ENCODE measurements around the gene PLAGL2. TPM values are rescaled to one million over a fixed set of nuclear protein-coding genes. Genes with fewer than 3 reads are reported as not detected.

PLAGL2 gene
- total and polyA plus RNA-seq, 4 donors: 1.3 to 7.2 (median 1.6) TPM

- DNase-seq (ENCODE audit: low spot score): no peak
- Histone ChIP-seq H3K36me3 (ENCODE audit: control insufficient read depth in 4 of 4, insufficient read depth in 3 of 4, low read depth in 1 of 4, low read length in 3 of 4) (no peaks in the 10 kb centered on the region), H3K9me3 (ENCODE audit: control insufficient read depth in 4 of 4, low read length in 3 of 4) (no peaks in the 10 kb centered on the region), H3K27me3 (ENCODE audit: control insufficient read depth in 4 of 4, insufficient read depth in 4 of 4, low read length in 3 of 4) (no peaks in the 10 kb centered on the region), H3K27ac (ENCODE audit: low read depth in 1 of 2, low read length in 2 of 2) (no peak overlapping the region), H3K9ac (ENCODE audit: low read depth in 1 of 2, low read length in 2 of 2) (no peak overlapping the region), H3K4me3 (ENCODE audit: low read depth in 1 of 3, low read length in 3 of 3) (no peak overlapping the region), H3K4me1 (ENCODE audit: control insufficient read depth in 4 of 4, insufficient read depth in 4 of 4, low read length in 3 of 4) (peaks cover 4 to 31% (median 18%) of the 10 kb centered on the region in 4 donors)
- TF ChIP-seq RAD21 (IDR thresholded peaks at IDR 0.05): peak in 1 of 2 donors; percentile 26
- TF ChIP-seq HNF4A (conservative IDR thresholded peaks at IDR 0.05): peak; percentile 70 to 73
- TF ChIP-seq HNF4G (IDR thresholded peaks at IDR 0.05): peak; percentile 53
- TF ChIP-seq RXRA (IDR thresholded peaks at IDR 0.05): no peak
- 86% methylated on average over 6 of the region's 6 CpGs for WGBS
Observed at GRCh38 chr20:32244150-32244823, 36.7 kb upstream of the PLAGL2 start.

DNA sequence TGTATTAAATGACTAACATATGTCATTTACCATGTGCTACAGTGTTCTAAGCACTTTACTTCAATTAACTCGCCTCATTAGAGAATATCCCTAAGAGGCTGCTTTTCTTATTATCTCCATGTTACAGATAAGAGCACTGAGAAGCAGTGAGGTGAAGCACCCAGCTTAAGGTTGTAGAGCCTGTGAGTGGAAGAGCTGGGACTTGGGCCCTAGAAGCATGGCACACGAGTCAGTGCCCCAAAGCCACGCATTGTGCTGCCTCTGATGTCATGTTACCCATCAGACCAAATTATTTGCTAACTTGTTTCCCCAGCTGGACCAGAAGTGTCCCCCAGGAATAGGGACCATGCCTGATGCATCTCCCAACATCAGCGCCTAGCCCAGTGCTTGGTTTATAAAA, 34.3 kb upstream of the PLAGL2 start:
- H3K36me3 ChIP-seq (ENCODE audit: control insufficient read depth in 4 of 4, insufficient read depth in 3 of 4, low read depth in 1 of 4, low read length in 3 of 4): peaks cover 0 to 4% (median 0%) of the 10 kb centered on the region in 4 donors
- no peak for DNase-seq (ENCODE audit: low spot score)
- no peak overlapping the region for H3K4me3 ChIP-seq (ENCODE audit: low read depth in 1 of 3, low read length in 3 of 3)
- H3K9me3 ChIP-seq (ENCODE audit: control insufficient read depth in 4 of 4, low read length in 3 of 4): no peaks in the 10 kb centered on the region
- no peaks in the 10 kb centered on the region for H3K27me3 ChIP-seq (ENCODE audit: control insufficient read depth in 4 of 4, insufficient read depth in 4 of 4, low read length in 3 of 4)
- H3K9ac ChIP-seq (ENCODE audit: low read depth in 1 of 2, low read length in 2 of 2): no peak overlapping the region
- H3K4me1 ChIP-seq (ENCODE audit: control insufficient read depth in 4 of 4, insufficient read depth in 4 of 4, low read length in 3 of 4): peaks cover 4 to 38% (median 20%) of the 10 kb centered on the region in 4 donors
- 96% methylated on average over 4 of the region's 4 CpGs for WGBS
- H3K27ac ChIP-seq (ENCODE audit: low read depth in 1 of 2, low read length in 2 of 2): no peak overlapping the region
- TF ChIP-seq NR2F2 (IDR thresholded peaks at IDR 0.05) (no peak), FOXA2 (IDR thresholded peaks at IDR 0.05) (no peak), SP1 (IDR thresholded peaks at IDR 0.05) (no peak), YY1 (IDR thresholded peaks at IDR 0.05) (no peak), TAF1 (conservative IDR thresholded peaks at IDR 0.05) (no peak), RXRA (IDR thresholded peaks at IDR 0.05) (no peak), RAD21 (IDR thresholded peaks at IDR 0.05) (no peak), HNF4G (IDR thresholded peaks at IDR 0.05) (no peak), CTCF (IDR thresholded peaks at IDR 0.05; ENCODE audit: low read depth, low read length, missing input control) (no peak)
- TF ChIP-seq, protein P1, sequence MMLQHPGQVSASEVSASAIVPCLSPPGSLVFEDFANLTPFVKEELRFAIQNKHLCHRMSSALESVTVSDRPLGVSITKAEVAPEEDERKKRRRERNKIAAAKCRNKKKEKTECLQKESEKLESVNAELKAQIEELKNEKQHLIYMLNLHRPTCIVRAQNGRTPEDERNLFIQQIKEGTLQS (IDR thresholded peaks at IDR 0.05): no peak

DNA sequence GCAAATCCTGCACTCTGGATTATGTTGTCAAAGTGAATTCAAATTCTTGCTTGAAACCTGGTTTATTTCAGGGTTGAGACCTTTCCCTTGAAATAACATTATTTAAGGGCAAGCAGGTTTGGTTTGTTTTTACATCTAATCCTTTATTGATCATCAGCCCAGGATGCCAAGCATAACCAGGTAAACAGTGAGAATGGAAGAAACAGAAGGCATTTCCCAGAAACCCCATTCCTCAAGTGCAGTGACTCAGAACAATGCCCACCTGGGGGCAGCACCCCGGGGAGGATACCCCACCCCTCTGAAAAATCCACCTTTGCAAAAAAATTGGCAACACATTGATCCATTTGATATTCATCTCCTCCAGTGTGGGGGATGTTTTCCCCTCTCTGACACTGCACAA, 32.7 kb upstream of the PLAGL2 start:
- no peaks in the 10 kb centered on the region for H3K27me3 ChIP-seq (ENCODE audit: control insufficient read depth in 4 of 4, insufficient read depth in 4 of 4, low read length in 3 of 4)
- no peak overlapping the region for H3K4me3 ChIP-seq (ENCODE audit: low read depth in 1 of 3, low read length in 3 of 3)
- no peak overlapping the region for H3K27ac ChIP-seq (ENCODE audit: low read depth in 1 of 2, low read length in 2 of 2)
- peaks cover 0 to 10% (median under 1%) of the 10 kb centered on the region in 4 donors for H3K36me3 ChIP-seq (ENCODE audit: control insufficient read depth in 4 of 4, insufficient read depth in 3 of 4, low read depth in 1 of 4, low read length in 3 of 4)
- peaks cover 11 to 54% (median 35%) of the 10 kb centered on the region in 4 donors for H3K4me1 ChIP-seq (ENCODE audit: control insufficient read depth in 4 of 4, insufficient read depth in 4 of 4, low read length in 3 of 4)
- H3K9me3 ChIP-seq (ENCODE audit: control insufficient read depth in 4 of 4, low read length in 3 of 4): no peaks in the 10 kb centered on the region
- H3K9ac ChIP-seq (ENCODE audit: low read depth in 1 of 2, low read length in 2 of 2): no peak overlapping the region
- no peak for DNase-seq (ENCODE audit: low spot score)
- 7% methylated on average over 1 of the region's 1 CpG for WGBS
- TF ChIP-seq JUND (IDR thresholded peaks at IDR 0.05): no peak
- TF ChIP-seq FOXA1 (IDR thresholded peaks at IDR 0.05): no peak
- TF ChIP-seq HNF4G (IDR thresholded peaks at IDR 0.05): no peak
- no peak for TF ChIP-seq EGR1 (IDR thresholded peaks at IDR 0.05; ENCODE audit: low read depth in 2 of 2)
- no peak for TF ChIP-seq REST (IDR thresholded peaks at IDR 0.05)
- TF ChIP-seq, protein P2, sequence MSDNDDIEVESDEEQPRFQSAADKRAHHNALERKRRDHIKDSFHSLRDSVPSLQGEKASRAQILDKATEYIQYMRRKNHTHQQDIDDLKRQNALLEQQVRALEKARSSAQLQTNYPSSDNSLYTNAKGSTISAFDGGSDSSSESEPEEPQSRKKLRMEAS (IDR thresholded peaks at IDR 0.05): no peak
- TF ChIP-seq RAD21 (IDR thresholded peaks at IDR 0.05): no peak
- TF ChIP-seq RXRA (IDR thresholded peaks at IDR 0.05): no peak
- no peak for TF ChIP-seq GABPA (IDR thresholded peaks at IDR 0.05 in 1 of 2, conservative IDR thresholded peaks at IDR 0.05 in 1 of 2)
- no peak for TF ChIP-seq HNF4A (conservative IDR thresholded peaks at IDR 0.05)
- no peak for TF ChIP-seq ZBTB33 (IDR thresholded peaks at IDR 0.05)
- TF ChIP-seq, protein P1 (IDR thresholded peaks at IDR 0.05): no peak
